IMR-90 (cell line): ENCODE measurements around the gene CASTOR1. TPM values are rescaled to one million over a fixed set of nuclear protein-coding genes. Genes with fewer than 3 reads are reported as not detected.

Experiments
- ATAC-seq: fragments of 200-7000 bp; cut with Tn5 transposase; 2 replicates; pipeline ENCODE4 v1.9.1; 2020; ENCODE audit warnings: low read depth, mild to moderate bottlenecking, moderate library complexity
- BruUV-seq: library from RNA; stranded (reverse); fragments of 400-500 nt; replicated peaks from 2 replicates; lab custom pipeline; 2021; lab: Mats Ljungman, UMichigan
- CTCF ChIA-PET: fragments of 300-600 bp; formaldehyde crosslinking; extraction: SDS; loops from one replicate; lab custom pipeline; 2021; ENCODE audit warnings: antibody characterized with exemption; lab: Yijun Ruan, JAX
- POLR2A ChIA-PET: fragments of 300-600 bp; sonication (Branson Sonifier 250); formaldehyde crosslinking; loops from one replicate; lab custom pipeline; 2022; ENCODE audit warnings: antibody characterized with exemption; ENCODE audit not compliant: unreplicated experiment; lab: Charles Lee
- DNase-seq: peaks from one replicate; pipeline ENCODE4 v3.0.0; 2013
- H2AFZ ChIP-seq: replicated peaks from 2 replicates; pipeline ENCODE3; 2013; ENCODE audit warnings: low read length, mild to moderate bottlenecking; ENCODE audit not compliant: poor library complexity
- H2AK5ac ChIP-seq: 2 replicates; pipeline ENCODE4 v1.6.1; 2013; ENCODE audit warnings: low read depth, low read length, inconsistent platforms
- H2AK9ac ChIP-seq: replicated peaks from 2 replicates; pipeline ENCODE3; 2013; ENCODE audit warnings: mild to moderate bottlenecking, low read depth, low read length, moderate library complexity; ENCODE audit not compliant: poor library complexity
- H2BK120ac ChIP-seq: 2 replicates; pipeline ENCODE4 v1.6.1; 2013; ENCODE audit warnings: low read depth, low read length, inconsistent platforms
- H2BK15ac ChIP-seq: 3 replicates; pipeline ENCODE4 v1.6.1; 2013; ENCODE audit warnings: low read depth, low read length, inconsistent platforms
- H2BK20ac ChIP-seq: 2 replicates; pipeline ENCODE4 v1.6.1; 2013; ENCODE audit warnings: low read depth, mild to moderate bottlenecking, inconsistent platforms, low read length, moderate library complexity
- H2BK5ac ChIP-seq: 2 replicates; pipeline ENCODE4 v1.6.1; 2013; ENCODE audit warnings: mild to moderate bottlenecking, low read depth, low read length, inconsistent platforms; ENCODE audit not compliant: poor library complexity, severe bottlenecking
- H3K14ac ChIP-seq: replicated peaks from 2 replicates; pipeline ENCODE4 v1.6.1; 2013; ENCODE audit warnings: low read depth, low read length, inconsistent platforms
- H3K18ac ChIP-seq: 2 replicates; pipeline ENCODE4 v1.6.1; 2013; ENCODE audit warnings: low read depth, low read length, control low read depth
- H3K23ac ChIP-seq: 2 replicates; pipeline ENCODE4 v1.6.1; 2013; ENCODE audit warnings: low read depth, low read length, inconsistent platforms
- H3K27ac ChIP-seq: 2 replicates; pipeline ENCODE4 v1.5.1; 2013; ENCODE audit warnings: mild to moderate bottlenecking, control low read depth, low read length; ENCODE audit not compliant: insufficient read depth
- H3K27me3 ChIP-seq: 2 replicates; pipeline ENCODE4 v1.6.1; 2013; ENCODE audit warnings: low read length; ENCODE audit not compliant: control insufficient read depth, insufficient read depth
- H3K36me3 ChIP-seq: 2 replicates; pipeline ENCODE4 v1.6.1; 2013; ENCODE audit warnings: low read length, mixed read lengths; ENCODE audit not compliant: control insufficient read depth, insufficient read depth
- H3K4ac ChIP-seq: 2 replicates; pipeline ENCODE4 v1.6.1; 2013; ENCODE audit warnings: low read depth, low read length, inconsistent platforms
- H3K4me1 ChIP-seq: 2 replicates; pipeline ENCODE4 v1.6.1; 2013; ENCODE audit warnings: low read length, mixed read lengths; ENCODE audit not compliant: control insufficient read depth, insufficient read depth
- H3K4me2 ChIP-seq: 2 replicates; pipeline ENCODE4 v1.6.1; 2013; ENCODE audit warnings: low read depth, mild to moderate bottlenecking, control low read depth, low read length, moderate library complexity
- H3K4me3 ChIP-seq: 2 replicates; pipeline ENCODE4 v1.5.1; 2013; ENCODE audit warnings: low read depth, mild to moderate bottlenecking, control low read depth, low read length, moderate library complexity; ENCODE audit not compliant: insufficient read depth
- H3K56ac ChIP-seq: 2 replicates; pipeline ENCODE4 v1.6.1; 2013; ENCODE audit warnings: low read length, inconsistent platforms; ENCODE audit not compliant: insufficient read depth; ENCODE audit errors: extremely low read depth
- H3K79me1 ChIP-seq, 2 experiments: 2 replicates each; pipeline ENCODE4 v1.6.1; 2013; ENCODE audit warnings: low read length in 2 of 2, inconsistent platforms in 1 of 2, low read depth in 1 of 2
- H3K9ac ChIP-seq: 2 replicates; pipeline ENCODE4 v1.6.1; 2013; ENCODE audit warnings: low read depth, low read length, control low read depth
- H3K9me1 ChIP-seq: 2 replicates; pipeline ENCODE4 v1.6.1; 2013; ENCODE audit warnings: low read length, inconsistent platforms; ENCODE audit not compliant: insufficient read depth
- H3K9me3 ChIP-seq: 2 replicates; pipeline ENCODE4 v1.6.1; 2013; ENCODE audit warnings: low read length; ENCODE audit not compliant: control insufficient read depth, insufficient read depth
- H4K20me1 ChIP-seq: 2 replicates; pipeline ENCODE4 v1.6.1; 2013; ENCODE audit warnings: low read length, inconsistent platforms; ENCODE audit not compliant: insufficient read depth
- H4K5ac ChIP-seq: 2 replicates; pipeline ENCODE4 v1.6.1; 2013; ENCODE audit warnings: mild to moderate bottlenecking, low read depth, low read length, control low read depth
- H4K8ac ChIP-seq, 2 experiments: 2 replicates each; pipeline ENCODE4 v1.6.1; 2013; ENCODE audit warnings: low read depth in 2 of 2, low read length in 2 of 2, control low read depth in 1 of 2, inconsistent platforms in 1 of 2
- H4K91ac ChIP-seq: 2 replicates; pipeline ENCODE4 v1.6.1; 2013; ENCODE audit warnings: low read depth, low read length, inconsistent platforms; ENCODE audit not compliant: insufficient read depth
- CEBPB ChIP-seq: IDR thresholded peaks from 2 replicates; pipeline ENCODE4 v1.6.1; 2012; ENCODE audit warnings: low read depth, low read length, improper control_type of control experiment
- FOS ChIP-seq: fragments of 150-350 bp; IDR thresholded peaks from 2 replicates; pipeline ENCODE4 v1.6.1; 2016; ENCODE audit warnings: low read depth, low read length
- MAFK ChIP-seq: IDR thresholded peaks from 2 replicates; pipeline ENCODE4 v1.6.1; 2012; ENCODE audit warnings: low read depth, low read length, improper control_type of control experiment
- MAZ ChIP-seq: IDR thresholded peaks from 2 replicates; pipeline ENCODE4 v1.6.1; 2012; ENCODE audit warnings: low read depth, mild to moderate bottlenecking, low read length, improper control_type of control experiment, moderate library complexity, borderline replicate concordance
- NFE2L2 ChIP-seq: fragments of 150-350 bp; IDR thresholded peaks from 2 replicates; pipeline ENCODE4 v1.6.1; 2016; ENCODE audit warnings: low read depth, mild to moderate bottlenecking, low read length
- POLR2A ChIP-seq: IDR thresholded peaks from 2 replicates; pipeline ENCODE4 v1.6.1; 2012; ENCODE audit warnings: mild to moderate bottlenecking, low read depth, low read length
- RAD21 ChIP-seq: IDR thresholded peaks from 2 replicates; pipeline ENCODE4 v1.6.1; 2012; ENCODE audit warnings: low read length, improper control_type of control experiment
- RCOR1 ChIP-seq: IDR thresholded peaks from 2 replicates; pipeline ENCODE4 v1.6.1; 2012; ENCODE audit warnings: mild to moderate bottlenecking, low read length, improper control_type of control experiment; ENCODE audit not compliant: insufficient replicate concordance
- SMC3 ChIP-seq: fragments of 150-350 bp; IDR thresholded peaks from 2 replicates; pipeline ENCODE4 v1.6.1; 2016; ENCODE audit warnings: low read depth, mild to moderate bottlenecking, antibody characterized with exemption, low read length, moderate library complexity
- WGBS, 2 experiments: methylation state at CpG; one replicate each; pipeline versions ENCODE4 v1.1.5 to v1.1.7; 2013; ENCODE audit warnings: missing lambda C conversion rate in 2 of 2; ENCODE audit not compliant: insufficient read length in 1 of 2; ENCODE audit errors: extremely low coverage in 2 of 2; 5-methylcytosine and 5-hydroxymethylcytosine counted together
- dilution Hi-C: fragments of 300-500 bp; cut with HindIII; formaldehyde crosslinking; loops from one replicate; pipeline ENCODE4 v1.14.3; 2018; ENCODE audit warnings: low sequenced_read_pairs; ENCODE audit not compliant: unreplicated experiment
- in situ Hi-C: fragments of 300-500 bp; cut with MboI; formaldehyde crosslinking; loops from 3 replicates; pipeline ENCODE4 v1.14.3; 2019; ENCODE audit warnings: low sequenced_read_pairs, inconsistent platforms, mixed read lengths
- intact Hi-C: fragments of 100-400 bp; cut with micrococcal nuclease; formaldehyde crosslinking; loops from 2 replicates; pipeline ENCODE4 v1.10.0; 2022
- polyA plus RNA-seq, 3 experiments: library from polyadenylated mRNA; depleted of rRNA; stranded (reverse); fragments of >200 nt; gene quantifications; 2 replicates each; pipeline ENCODE4 v1.2.3, GENCODE V29; 2012; ENCODE audit warnings: low replicate concordance in 1 of 3
- total RNA-seq: library from RNA; depleted of rRNA; stranded (reverse); fragments of >200 nt; gene quantifications from 2 replicates; pipeline ENCODE4 v1.2.3, GENCODE V29; 2012
- TF ChIP-seq, protein P1 (sequence below): conservative IDR thresholded peaks from 2 replicates; pipeline ENCODE4 v1.5.1; 2012; ENCODE audit warnings: mild to moderate bottlenecking, low read depth, low read length, improper control_type of control experiment

CASTOR1 gene
- total and polyA plus RNA-seq, 2 of the 4 experiments (the other 2 are of a cell fraction): 10.6 to 23.5 TPM

- in situ Hi-C loops (no loop called here), dilution Hi-C loops (no loop called here), intact Hi-C loops (no loop called here)
- Histone ChIP-seq H3K14ac (peak overlapping the region; percentile 97), H3K27ac (peak overlapping the region; percentile 76), H3K36me3 (no peaks in the 10 kb centered on the region), H2BK120ac (peak overlapping the region; percentile 96), H3K23ac (peak overlapping the region; percentile 66; the same call in 1 of the 2 replicates), H4K20me1 (no peaks in the 10 kb centered on the region), H3K9me1 (peaks cover 16% of the 10 kb centered on the region), H2BK20ac (peak overlapping the region; percentile 89), H2AK5ac (peak overlapping the region; percentile 100), H3K18ac (peak overlapping the region; percentile 66), H2AK9ac (peak overlapping the region; percentile 89), H3K4me2 (no peak overlapping the region), H3K4me1 (peaks cover 56% of the 10 kb centered on the region), H3K9ac (peak overlapping the region; percentile 50), H2BK15ac (peak overlapping the region; percentile 99; the same call in 2 of the 3 replicates), H4K8ac (peak overlapping the region; percentile 98), H3K27me3 (no peaks in the 10 kb centered on the region), H3K4me3 (no peak overlapping the region), H2AFZ (peak overlapping the region; percentile 46), H3K79me1 (peaks cover 4 to 12% of the 10 kb centered on the region in 2 experiments; a peak in 3 of 4 replicates), H4K5ac (peak overlapping the region; percentile 87), H2BK5ac (peak overlapping the region; percentile 70), H3K4ac (peak overlapping the region; percentile 95), H3K56ac (peak overlapping the region; percentile 66; the same call in 1 of the 2 replicates), H4K91ac (peak overlapping the region; percentile 97), H3K9me3 (no peaks in the 10 kb centered on the region)
- ChIA-PET CTCF (no interaction called here), POLR2A (no interaction called here)
- DNase-seq (peak; percentile 82), ATAC-seq (no peak)
- WGBS, 2 experiments: no CpG with 5 or more reads among the region's 10 CpGs
- BruUV-seq: no TSS peak
- no peak; the same call in 1 of the 2 replicates for TF ChIP-seq MAZ
- no peak for TF ChIP-seq RAD21
- TF ChIP-seq NFE2L2: no peak
- TF ChIP-seq POLR2A: peak; percentile 77; the same call in 1 of the 2 replicates
- TF ChIP-seq MAFK: peak; percentile 33
- TF ChIP-seq SMC3: no peak
- peak; percentile 41; the same call in 1 of the 2 replicates for TF ChIP-seq FOS
- TF ChIP-seq, protein P1, sequence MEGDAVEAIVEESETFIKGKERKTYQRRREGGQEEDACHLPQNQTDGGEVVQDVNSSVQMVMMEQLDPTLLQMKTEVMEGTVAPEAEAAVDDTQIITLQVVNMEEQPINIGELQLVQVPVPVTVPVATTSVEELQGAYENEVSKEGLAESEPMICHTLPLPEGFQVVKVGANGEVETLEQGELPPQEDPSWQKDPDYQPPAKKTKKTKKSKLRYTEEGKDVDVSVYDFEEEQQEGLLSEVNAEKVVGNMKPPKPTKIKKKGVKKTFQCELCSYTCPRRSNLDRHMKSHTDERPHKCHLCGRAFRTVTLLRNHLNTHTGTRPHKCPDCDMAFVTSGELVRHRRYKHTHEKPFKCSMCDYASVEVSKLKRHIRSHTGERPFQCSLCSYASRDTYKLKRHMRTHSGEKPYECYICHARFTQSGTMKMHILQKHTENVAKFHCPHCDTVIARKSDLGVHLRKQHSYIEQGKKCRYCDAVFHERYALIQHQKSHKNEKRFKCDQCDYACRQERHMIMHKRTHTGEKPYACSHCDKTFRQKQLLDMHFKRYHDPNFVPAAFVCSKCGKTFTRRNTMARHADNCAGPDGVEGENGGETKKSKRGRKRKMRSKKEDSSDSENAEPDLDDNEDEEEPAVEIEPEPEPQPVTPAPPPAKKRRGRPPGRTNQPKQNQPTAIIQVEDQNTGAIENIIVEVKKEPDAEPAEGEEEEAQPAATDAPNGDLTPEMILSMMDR: no peak
- TF ChIP-seq RCOR1: no peak
- TF ChIP-seq CEBPB: peak; percentile 31; the same call in 1 of the 2 replicates
Observed at GRCh38 chr22:30251711-30252110, 37.6 kb downstream of the CASTOR1 start.
